NB4 (cell line): Measurements from ENCODE around the gene PCNX4.

Experiments
- DNase-seq: peaks from one replicate; pipeline ENCODE4 v3.0.0; 2010; ENCODE audit warnings: low read depth
- H3K4me3 ChIP-seq: one replicate; pipeline ENCODE4 v1.5.1; 2011; ENCODE audit warnings: mild to moderate bottlenecking, low read depth, low read length, moderate library complexity
- CTCF ChIP-seq: IDR thresholded peaks from one replicate; pipeline ENCODE4 v1.5.1; 2012; ENCODE audit warnings: low read depth, low read length
- MYC ChIP-seq: IDR thresholded peaks from 2 replicates; pipeline ENCODE4 v1.6.1; 2011; ENCODE audit warnings: low read depth, low read length
- POLR2A ChIP-seq: IDR thresholded peaks from 2 replicates; pipeline ENCODE4 v1.6.1; 2011; ENCODE audit warnings: mild to moderate bottlenecking; ENCODE audit not compliant: insufficient read length; ENCODE audit errors: extremely low read depth
- TF ChIP-seq, protein P1 (sequence below): IDR thresholded peaks from 2 replicates; pipeline ENCODE4 v1.6.1; 2011; ENCODE audit warnings: low read depth, low read length

The PCNX4 gene

GRCh38 chr14:60067882-60068281 lies 23.8 kb upstream of the PCNX4 start:
- no peak overlapping the region for H3K4me3 ChIP-seq
- DNase-seq, result no peak
- TF ChIP-seq POLR2A, result no peak
- TF ChIP-seq, protein P1, sequence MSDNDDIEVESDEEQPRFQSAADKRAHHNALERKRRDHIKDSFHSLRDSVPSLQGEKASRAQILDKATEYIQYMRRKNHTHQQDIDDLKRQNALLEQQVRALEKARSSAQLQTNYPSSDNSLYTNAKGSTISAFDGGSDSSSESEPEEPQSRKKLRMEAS, result no peak
- TF ChIP-seq CTCF, result no peak
- no peak for TF ChIP-seq MYC

- TF ChIP-seq POLR2A (no peak), CTCF (no peak), MYC (no peak)
- TF ChIP-seq, protein P1, result no peak
- no peak overlapping the region for H3K4me3 ChIP-seq
- DNase-seq, result no peak
Measured at GRCh38 chr14:60079723-60080122, 12.0 kb upstream of the PCNX4 start.

GRCh38 chr14:60085085-60085484 lies 6.6 kb upstream of the PCNX4 start:
- DNase-seq, result peak; percentile 32
- no peak overlapping the region for H3K4me3 ChIP-seq
- TF ChIP-seq MYC, result no peak
- TF ChIP-seq, protein P1, result no peak
- TF ChIP-seq CTCF, result no peak
- no peak for TF ChIP-seq POLR2A

GRCh38 chr14:60085693-60086092 lies 6.0 kb upstream of the PCNX4 start:
- no peak for DNase-seq
- no peak overlapping the region for H3K4me3 ChIP-seq
- TF ChIP-seq POLR2A (no peak), CTCF (no peak), MYC (no peak)
- TF ChIP-seq, protein P1, result no peak

DNA sequence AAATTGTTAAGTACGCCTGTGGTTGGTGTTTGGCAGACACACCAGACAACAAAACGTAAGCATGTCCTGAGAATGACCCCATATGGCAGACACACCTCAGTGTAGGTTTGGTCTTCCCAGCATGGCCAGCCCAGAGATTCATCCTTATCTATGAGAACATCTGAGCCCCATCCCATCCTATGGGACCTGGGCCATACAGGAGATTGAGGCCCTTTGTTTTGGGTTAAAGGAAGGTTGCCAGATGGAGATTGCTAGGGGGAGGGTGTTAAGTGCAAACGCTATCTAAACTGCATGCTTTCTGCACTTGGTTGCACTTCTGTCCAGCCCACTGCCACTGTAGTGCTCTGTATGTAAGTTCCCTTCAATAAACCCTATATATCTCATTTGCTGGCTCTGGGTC lies 4.1 kb upstream of the PCNX4 start:
- no peak overlapping the region for H3K4me3 ChIP-seq
- TF ChIP-seq POLR2A (no peak), CTCF (no peak), MYC (no peak)
- TF ChIP-seq, protein P1, result no peak
- no peak for DNase-seq

GRCh38 chr14:60089221-60089620 lies 2.5 kb upstream of the PCNX4 start:
- DNase-seq, result no peak
- TF ChIP-seq, protein P1, result no peak
- no peak for TF ChIP-seq MYC
- no peak for TF ChIP-seq CTCF
- TF ChIP-seq POLR2A, result no peak

More at GRCh38 chr14:60089221-60089620, 2.5 kb upstream of the PCNX4 start:
- no peak overlapping the region for H3K4me3 ChIP-seq
